Caco-2 (cell line): Measurements from ENCODE around the gene CEBPG. TPM values are rescaled to one million over a fixed set of nuclear protein-coding genes. Genes with fewer than 3 reads are reported as not detected.
A peak's percentile ranks its signal among the peaks of the same experiment; 100 is the strongest.

Experiments used
- BruUV-seq: library from RNA; stranded (reverse); fragments of 400-500 nt; replicated peaks from 2 replicates; lab custom pipeline; 2021; lab: Mats Ljungman, UMichigan
- CTCF ChIA-PET: fragments of 300-600 bp; sonication (Branson Sonifier 250); formaldehyde crosslinking; loops from one replicate; lab custom pipeline; 2022; ENCODE audit warnings: antibody characterized with exemption; lab: Charles Lee
- POLR2A ChIA-PET: fragments of 300-600 bp; sonication (Branson Sonifier 250); formaldehyde crosslinking; loops from one replicate; lab custom pipeline; 2022; ENCODE audit warnings: antibody characterized with exemption; lab: Charles Lee
- DNase-seq, 2 experiments: peaks; one replicate each; pipeline versions ENCODE4 v3.0.0 to v3.0.0-alpha.2; 2020 to 2022
- H3K27me3 ChIP-seq: replicated peaks from 2 replicates; pipeline ENCODE4 v1.6.0; 2011; ENCODE audit warnings: low read length; ENCODE audit not compliant: control insufficient read depth, insufficient read depth
- H3K36me3 ChIP-seq: 2 replicates; pipeline ENCODE4 v1.5.1; 2011; ENCODE audit warnings: low read length; ENCODE audit not compliant: control insufficient read depth, insufficient read depth
- H3K4me1 ChIP-seq: fragments of 250-450 bp; sonication (Bioruptor Pico); 2 replicates; pipeline ENCODE4 v1.5.1; 2020; ENCODE audit warnings: mild to moderate bottlenecking
- H3K4me3 ChIP-seq: 2 replicates; pipeline ENCODE4 v1.5.1; 2011; ENCODE audit warnings: low read depth, mild to moderate bottlenecking, control low read depth, low read length
- H3K9me3 ChIP-seq: fragments of 250-450 bp; sonication (Bioruptor Pico); 2 replicates; pipeline ENCODE4 v1.5.1; 2020; ENCODE audit warnings: mild to moderate bottlenecking, moderate library complexity
- H3K27ac Mint-ChIP-seq: one replicate; pipeline ENCODE4 v1.8.0; 2022; ENCODE audit warnings: mixed read lengths; ENCODE audit not compliant: unreplicated experiment
- H3K27me3 Mint-ChIP-seq: one replicate; pipeline ENCODE4 v1.8.0; 2022; ENCODE audit warnings: mixed read lengths; ENCODE audit not compliant: insufficient read depth, unreplicated experiment
- H3K36me3 Mint-ChIP-seq: one replicate; pipeline ENCODE4 v1.8.0; 2022; ENCODE audit warnings: mild to moderate bottlenecking, mixed read lengths; ENCODE audit not compliant: insufficient read depth, unreplicated experiment
- H3K4me1 Mint-ChIP-seq: one replicate; pipeline ENCODE4 v1.8.0; 2022; ENCODE audit warnings: low read depth, mixed read lengths; ENCODE audit not compliant: unreplicated experiment
- H3K4me3 Mint-ChIP-seq: one replicate; pipeline ENCODE4 v1.8.0; 2022; ENCODE audit warnings: mild to moderate bottlenecking, moderate library complexity, mixed read lengths; ENCODE audit not compliant: unreplicated experiment
- H3K9me3 Mint-ChIP-seq: one replicate; pipeline ENCODE4 v1.8.0; 2022; ENCODE audit warnings: mixed read lengths; ENCODE audit not compliant: unreplicated experiment
- CTCF ChIP-seq, 2 experiments: fragments of 200-600 bp in 1 of 2; IDR thresholded peaks; 1 replicate in 1 of 2; 2 replicates in 1 of 2; pipeline versions ENCODE4 v1.5.1 to v1.8.0; 2011 to 2022; ENCODE audit warnings: antibody characterized with exemption in 1 of 2, control low read depth in 1 of 2, inconsistent platforms in 1 of 2, low read depth in 1 of 2, low read length in 1 of 2, mild to moderate bottlenecking in 1 of 2, moderate library complexity in 1 of 2; ENCODE audit not compliant: insufficient read depth in 1 of 2, severe bottlenecking in 1 of 2, unreplicated experiment in 1 of 2
- intact Hi-C: fragments of 100-400 bp; cut with micrococcal nuclease; formaldehyde crosslinking; loops from one replicate; pipeline ENCODE4 v1.10.0; 2022; ENCODE audit not compliant: unreplicated experiment
- total RNA-seq: library from RNA; stranded (reverse); gene quantifications from 2 replicates; pipeline ENCODE4 v1.2.3, GENCODE V29; 2022

Gene CEBPG
- total RNA-seq, 1 experiment from 2014 or later, result 79.4 TPM

- ChIA-PET CTCF (no interaction called here), POLR2A (no interaction called here)
- Mint-ChIP-seq H3K9me3 (no peaks in the 10 kb centered on the region), H3K27ac (no peak overlapping the region), H3K27me3 (no peaks in the 10 kb centered on the region), H3K4me3 (no peak overlapping the region), H3K36me3 (peaks cover 60% of the 10 kb centered on the region), H3K4me1 (peaks cover 9% of the 10 kb centered on the region)
- H3K36me3 ChIP-seq, result peaks cover 6% of the 10 kb centered on the region
- intact Hi-C loops, result no loop called here
- DNase-seq, result peak in 1 of 2 experiments; percentile 32
- H3K27me3 ChIP-seq, result no peaks in the 10 kb centered on the region
- no peak overlapping the region for H3K4me3 ChIP-seq
- no TSS peak for BruUV-seq
- no peak for TF ChIP-seq CTCF (IDR thresholded peaks at IDR 0.05; ENCODE audit: insufficient read depth in 1 of 2, low read depth in 1 of 2, low read length in 1 of 2, severe bottlenecking in 1 of 2, unreplicated experiment in 1 of 2)
- H3K9me3 ChIP-seq, result no peaks in the 10 kb centered on the region
- 0 out of 2 replicates have a peak, but pooled peaks cover 6% of the 10 kb centered on the region for H3K4me1 ChIP-seq
These were observed 14.1 kb downstream of the CEBPG start for GRCh38 chr19:33387351-33388230.

- Histone ChIP-seq H3K36me3 (peaks cover 6% of the 10 kb centered on the region), H3K9me3 (no peaks in the 10 kb centered on the region), H3K4me1 (0 out of 2 replicates have a peak, but pooled peaks cover 6% of the 10 kb centered on the region), H3K4me3 (no peak overlapping the region), H3K27me3 (no peaks in the 10 kb centered on the region)
- intact Hi-C loops, result no loop called here
- no peak overlapping the region for H3K4me3 Mint-ChIP-seq
- no peak for TF ChIP-seq CTCF (IDR thresholded peaks at IDR 0.05; ENCODE audit: insufficient read depth in 1 of 2, low read depth in 1 of 2, low read length in 1 of 2, severe bottlenecking in 1 of 2, unreplicated experiment in 1 of 2)
- H3K27ac Mint-ChIP-seq, result no peak overlapping the region
- no peaks in the 10 kb centered on the region for H3K27me3 Mint-ChIP-seq
- DNase-seq, result peak in 1 of 2 experiments; percentile 26
- BruUV-seq, result no TSS peak
- peaks cover 54% of the 10 kb centered on the region for H3K36me3 Mint-ChIP-seq
- ChIA-PET CTCF (interaction anchor here (1.3 kb wide), 1 partner anchor 10 kb away, joined by 3 read pairs; no protein-coding TSS in a partner anchor), POLR2A (no interaction called here)
- H3K4me1 Mint-ChIP-seq, result peaks cover 9% of the 10 kb centered on the region
- no peaks in the 10 kb centered on the region for H3K9me3 Mint-ChIP-seq
These were observed 14.8 kb downstream of the CEBPG start for GRCh38 chr19:33388231-33388724.

GRCh38 chr19:33388725-33389420, 15.4 kb downstream of the CEBPG start:
- CTCF ChIA-PET, result interaction anchor here (1.0 to 1.3 kb wide), 2 partner anchors 9 to 15 kb away, joined by 3 read pairs; no protein-coding TSS in a partner anchor
- H3K4me1 ChIP-seq, result 0 out of 2 replicates have a peak, but pooled peaks cover 5% of the 10 kb centered on the region
- no peaks in the 10 kb centered on the region for H3K9me3 ChIP-seq
- Mint-ChIP-seq H3K36me3 (peaks cover 48% of the 10 kb centered on the region), H3K9me3 (no peaks in the 10 kb centered on the region), H3K4me1 (peaks cover 9% of the 10 kb centered on the region), H3K27ac (no peak overlapping the region), H3K27me3 (no peaks in the 10 kb centered on the region), H3K4me3 (no peak overlapping the region)
- DNase-seq, result peak in 1 of 2 experiments; percentile 32
- intact Hi-C loops, result no loop called here
- POLR2A ChIA-PET, result no interaction called here
- H3K36me3 ChIP-seq, result peaks cover 3% of the 10 kb centered on the region
- no peaks in the 10 kb centered on the region for H3K27me3 ChIP-seq
- H3K4me3 ChIP-seq, result no peak overlapping the region
- no TSS peak for BruUV-seq
- TF ChIP-seq CTCF (IDR thresholded peaks at IDR 0.05; ENCODE audit: insufficient read depth in 1 of 2, low read depth in 1 of 2, low read length in 1 of 2, severe bottlenecking in 1 of 2, unreplicated experiment in 1 of 2), result no peak
